OCI-LY7 (cell line): Measurements from ENCODE around the gene RPS6KL1. TPM values are rescaled to one million over a fixed set of nuclear protein-coding genes. Genes with fewer than 3 reads are reported as not detected.

Experiments used
- BruUV-seq: library from RNA; stranded (reverse); fragments of 400-500 nt; replicated peaks from 2 replicates; lab custom pipeline; 2021; lab: Mats Ljungman, UMichigan
- CTCF ChIA-PET: fragments of 300-600 bp; sonication (Branson Sonifier 250); formaldehyde crosslinking; loops from one replicate; lab custom pipeline; 2022; ENCODE audit warnings: antibody characterized with exemption; ENCODE audit not compliant: unreplicated experiment; lab: Charles Lee
- POLR2A ChIA-PET: fragments of 300-600 bp; sonication (Branson Sonifier 250); formaldehyde crosslinking; loops from one replicate; lab custom pipeline; 2022; ENCODE audit warnings: antibody characterized with exemption; lab: Charles Lee
- DNase-seq: peaks from one replicate; pipeline ENCODE4 v3.0.0-alpha.2; 2015; ENCODE audit warnings: low spot score
- H2AFZ ChIP-seq: fragments of 200-600 bp; sonication (generic), shearing (Covaris generic); 2 replicates; pipeline ENCODE4 v1.6.1; 2014; ENCODE audit warnings: mild to moderate bottlenecking, antibody characterized with exemption, low read length, moderate library complexity
- H3K27ac ChIP-seq: fragments of 200-600 bp; sonication (generic); 2 replicates; pipeline ENCODE4 v1.5.1; 2014; ENCODE audit warnings: mixed run types, low read depth, mild to moderate bottlenecking, moderate library complexity, low read length, inconsistent platforms; ENCODE audit not compliant: poor library complexity, severe bottlenecking
- H3K36me3 ChIP-seq: fragments of 200-600 bp; sonication (generic); 2 replicates; pipeline ENCODE4 v1.6.1; 2014; ENCODE audit warnings: mild to moderate bottlenecking, antibody characterized with exemption, low read length, moderate library complexity, mixed read lengths; ENCODE audit not compliant: insufficient read depth
- H3K4me1 ChIP-seq: fragments of 200-600 bp; sonication (generic); 2 replicates; pipeline ENCODE4 v1.5.1; 2014; ENCODE audit warnings: mild to moderate bottlenecking, low read length; ENCODE audit not compliant: insufficient read depth, poor library complexity, severe bottlenecking
- H3K4me2 ChIP-seq: fragments of 200-600 bp; sonication (generic); 2 replicates; pipeline ENCODE4 v1.6.1; 2014; ENCODE audit warnings: mild to moderate bottlenecking, low read length
- H3K4me3 ChIP-seq: fragments of 200-600 bp; sonication (generic); 2 replicates; pipeline ENCODE4 v1.5.1; 2014; ENCODE audit warnings: mild to moderate bottlenecking, low read depth, low read length; ENCODE audit not compliant: poor library complexity, severe bottlenecking
- H3K79me2 ChIP-seq: fragments of 200-600 bp; sonication (generic); 2 replicates; pipeline ENCODE4 v1.6.1; 2016; ENCODE audit warnings: low read depth, mild to moderate bottlenecking, low read length, moderate library complexity, mixed read lengths; ENCODE audit not compliant: insufficient read depth
- H3K9me2 ChIP-seq: fragments of 200-600 bp; sonication (generic); 2 replicates; pipeline ENCODE4 v1.6.1; 2016; ENCODE audit warnings: mild to moderate bottlenecking, low read length, mixed read lengths; ENCODE audit not compliant: insufficient read depth
- H3K9me3 ChIP-seq: fragments of 200-600 bp; sonication (generic); 2 replicates; pipeline ENCODE4 v1.6.1; 2014; ENCODE audit warnings: mild to moderate bottlenecking, mixed run types, low read length, mixed read lengths
- H4K20me1 ChIP-seq: fragments of 200-600 bp; sonication (generic); 2 replicates; pipeline ENCODE4 v1.6.1; 2014; ENCODE audit warnings: mild to moderate bottlenecking, antibody characterized with exemption, low read length, moderate library complexity, mixed read lengths; ENCODE audit not compliant: insufficient read depth
- CTCF ChIP-seq: fragments of 200-600 bp; sonication (generic); conservative IDR thresholded peaks from 2 replicates; pipeline ENCODE4 v1.5.1; 2014; ENCODE audit warnings: mild to moderate bottlenecking, antibody characterized with exemption, low read length, moderate library complexity, mixed read lengths
- EZH2phosphoT487 ChIP-seq: fragments of 200-600 bp; sonication (generic); IDR thresholded peaks from 2 replicates; pipeline ENCODE4 v1.6.1; 2018; ENCODE audit warnings: low read depth, borderline replicate concordance, mild to moderate bottlenecking, mixed run types, antibody characterized with exemption, low read length, moderate library complexity, mixed read lengths
- intact Hi-C: fragments of 100-400 bp; cut with micrococcal nuclease; formaldehyde crosslinking; loops from one replicate; pipeline ENCODE4 v1.10.0; 2022; ENCODE audit not compliant: unreplicated experiment
- total RNA-seq, 2 experiments: library from RNA; depleted of rRNA in 1 of 2; stranded (reverse); fragments of >200 nt in 1 of 2; shearing (Covaris generic) in 1 of 2; gene quantifications; 2 replicates each; pipeline ENCODE4 v1.2.3, GENCODE V29; 2014 to 2022

RPS6KL1 gene
- total RNA-seq, 2 experiments from 2014 or later, result 6.1 to 15.3 TPM

DNA sequence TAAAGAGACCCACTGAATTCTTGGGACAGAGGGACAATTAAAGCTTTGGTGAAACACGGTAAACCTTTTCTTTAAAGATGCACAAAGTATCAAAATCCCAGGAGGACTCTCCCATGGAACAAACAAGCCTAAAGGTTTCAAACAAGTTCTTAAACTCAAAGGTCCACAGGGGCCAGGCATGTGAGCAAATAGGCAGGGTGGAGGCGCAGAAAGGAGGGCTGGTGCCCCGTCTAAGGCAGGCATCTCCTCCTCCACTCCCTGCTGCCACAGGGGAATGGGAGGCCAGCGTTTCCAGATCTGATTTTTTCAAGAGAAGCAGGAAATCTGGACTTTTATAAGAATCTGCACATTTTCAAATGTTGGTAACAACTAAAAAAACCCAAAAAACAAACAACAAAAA, 7.6 kb downstream of the RPS6KL1 start:
- Histone ChIP-seq H3K27ac (no peak overlapping the region), H3K4me2 (no peak overlapping the region), H3K79me2 (no peaks in the 10 kb centered on the region), H4K20me1 (no peaks in the 10 kb centered on the region), H3K4me1 (no peaks in the 10 kb centered on the region), H3K9me3 (no peaks in the 10 kb centered on the region), H2AFZ (no peak overlapping the region), H3K4me3 (no peak overlapping the region), H3K9me2 (no peaks in the 10 kb centered on the region), H3K36me3 (no peaks in the 10 kb centered on the region)
- DNase-seq, result no peak
- CTCF ChIA-PET, result interaction anchor here (0.5 kb wide), 1 partner anchor 702 kb away, joined by 3 read pairs; no protein-coding TSS in a partner anchor
- BruUV-seq, result no TSS peak
- TF ChIP-seq EZH2phosphoT487 (no peak), CTCF (no peak)
- intact Hi-C loops, result no loop called here
- POLR2A ChIA-PET, result no interaction called here

GRCh38 chr14:74913986-74914573, 9.0 kb downstream of the RPS6KL1 start:
- no peaks in the 10 kb centered on the region for H3K79me2 ChIP-seq
- intact Hi-C loops, result loop anchor here (1.0 kb wide), 1 partner anchor 174 kb away; no protein-coding TSS in a partner anchor

More at GRCh38 chr14:74913986-74914573, 9.0 kb downstream of the RPS6KL1 start:
- BruUV-seq, result no TSS peak
- H3K4me2 ChIP-seq, result no peak overlapping the region
- no peaks in the 10 kb centered on the region for H3K36me3 ChIP-seq
- H3K9me2 ChIP-seq, result no peaks in the 10 kb centered on the region
- no peaks in the 10 kb centered on the region for H3K9me3 ChIP-seq
- H3K4me3 ChIP-seq, result no peak overlapping the region
- peak; percentile 59 for DNase-seq
- H4K20me1 ChIP-seq, result no peaks in the 10 kb centered on the region
- ChIA-PET CTCF (no interaction called here), POLR2A (no interaction called here)
- no peak overlapping the region for H3K27ac ChIP-seq
- H2AFZ ChIP-seq, result no peak overlapping the region
- no peaks in the 10 kb centered on the region for H3K4me1 ChIP-seq
- TF ChIP-seq EZH2phosphoT487, result no peak
- peak; percentile 86 for TF ChIP-seq CTCF
